ENCODE measurements around the gene PTPN22.

PTPN22 gene

GRCh38 chr1:113802367-113803007 is 69.0 kb downstream of the PTPN22 start:
- DNase-seq (ENCODE audit: low spot score): no peak

GRCh38 chr1:113800487-113800886 is 71.0 kb downstream of the PTPN22 start:
- DNase-seq (ENCODE audit: low spot score): no peak

GRCh38 chr1:113797472-113797871 is 74.0 kb downstream of the PTPN22 start:
- no peak for DNase-seq (ENCODE audit: low spot score)

- no peak for DNase-seq (ENCODE audit: low spot score)
Observed at GRCh38 chr1:113793878-113794834, 77.4 kb downstream of the PTPN22 start.

- DNase-seq (ENCODE audit: low spot score): no peak
Observed at GRCh38 chr1:113792986-113793385, 78.5 kb downstream of the PTPN22 start.

GRCh38 chr1:113792471-113792870 is 79.0 kb downstream of the PTPN22 start:
- no peak for DNase-seq (ENCODE audit: low spot score)

- DNase-seq (ENCODE audit: low spot score): no peak
Observed at GRCh38 chr1:113788802-113789201, 82.7 kb downstream of the PTPN22 start.

- DNase-seq (ENCODE audit: low spot score): no peak
Observed at GRCh38 chr1:113787663-113788062, 83.8 kb downstream of the PTPN22 start.

- DNase-seq (ENCODE audit: low spot score): no peak
Observed at GRCh38 chr1:113786069-113786468, 85.4 kb downstream of the PTPN22 start.

- peak; percentile 13 for DNase-seq (ENCODE audit: low spot score)
Observed at GRCh38 chr1:113784104-113784779, 87.3 kb downstream of the PTPN22 start.

GRCh38 chr1:113783254-113784103 is 88.0 kb downstream of the PTPN22 start:
- DNase-seq (ENCODE audit: low spot score): peak; percentile 52

GRCh38 chr1:113782406-113782805 is 89.1 kb downstream of the PTPN22 start:
- no peak for DNase-seq (ENCODE audit: low spot score)

GRCh38 chr1:113780374-113781146 is 91.0 kb downstream of the PTPN22 start:
- DNase-seq (ENCODE audit: low spot score): no peak

- no peak for DNase-seq (ENCODE audit: low spot score)
Observed at GRCh38 chr1:113779542-113779941, 92.0 kb downstream of the PTPN22 start.

GRCh38 chr1:113777561-113777960 is 94.0 kb downstream of the PTPN22 start:
- no peak for DNase-seq (ENCODE audit: low spot score)

- no peak for DNase-seq (ENCODE audit: low spot score)
Observed at GRCh38 chr1:113770031-113770430, 101.5 kb downstream of the PTPN22 start.

- DNase-seq (ENCODE audit: low spot score): no peak
Observed at GRCh38 chr1:113769601-113769970, 101.9 kb downstream of the PTPN22 start.

- DNase-seq (ENCODE audit: low spot score): no peak
Observed at GRCh38 chr1:113768916-113769600, 102.5 kb downstream of the PTPN22 start.

- DNase-seq (ENCODE audit: low spot score): no peak
Observed at GRCh38 chr1:113765306-113766230, 105.9 kb downstream of the PTPN22 start.

Measured in NAMALWA (cell line).